Inferior parietal cortex (tissue), 1 donor: ENCODE measurements around the gene GINM1.

Experiments
- DNase-seq: peaks from one replicate; pipeline ENCODE4 v3.0.0-alpha.2; 2016; ENCODE audit errors: extremely low spot score

The GINM1 gene

GRCh38 chr6:149565527-149566409 lies at the start of gene GINM1:
GINM1 (plus strand) TSS chr6:149566375; CDS start chr6:149566415, 40 bp downstream.
- peak; percentile 98 for DNase-seq

DNA sequence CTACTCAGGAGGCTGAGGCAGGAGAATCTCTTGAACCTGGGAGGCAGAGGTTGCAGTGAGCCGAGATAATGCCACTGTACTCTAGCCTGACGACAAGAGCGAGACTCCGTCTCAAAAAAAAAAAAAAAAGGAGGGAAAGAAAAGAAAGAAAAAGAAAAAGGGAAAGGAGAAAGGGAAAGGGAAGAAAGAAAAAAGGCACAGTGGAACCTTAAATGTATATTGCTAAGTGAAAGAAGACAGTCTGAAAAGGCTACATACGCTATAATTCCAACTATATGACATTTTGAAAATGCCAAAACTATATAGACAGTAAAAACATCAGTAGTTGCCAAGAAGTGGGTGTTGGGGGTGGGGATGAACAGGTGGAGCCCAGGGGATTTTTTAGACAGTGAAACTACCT lies 36.5 kb upstream of the GINM1 start:
- DNase-seq = no peak

- no peak for DNase-seq
Measured at GRCh38 chr6:149534742-149535141, 31.4 kb upstream of the GINM1 start.

GRCh38 chr6:149541139-149541538 lies 25.0 kb upstream of the GINM1 start:
- no peak for DNase-seq

GRCh38 chr6:149544646-149545257 lies 21.4 kb upstream of the GINM1 start:
- DNase-seq = no peak

DNA sequence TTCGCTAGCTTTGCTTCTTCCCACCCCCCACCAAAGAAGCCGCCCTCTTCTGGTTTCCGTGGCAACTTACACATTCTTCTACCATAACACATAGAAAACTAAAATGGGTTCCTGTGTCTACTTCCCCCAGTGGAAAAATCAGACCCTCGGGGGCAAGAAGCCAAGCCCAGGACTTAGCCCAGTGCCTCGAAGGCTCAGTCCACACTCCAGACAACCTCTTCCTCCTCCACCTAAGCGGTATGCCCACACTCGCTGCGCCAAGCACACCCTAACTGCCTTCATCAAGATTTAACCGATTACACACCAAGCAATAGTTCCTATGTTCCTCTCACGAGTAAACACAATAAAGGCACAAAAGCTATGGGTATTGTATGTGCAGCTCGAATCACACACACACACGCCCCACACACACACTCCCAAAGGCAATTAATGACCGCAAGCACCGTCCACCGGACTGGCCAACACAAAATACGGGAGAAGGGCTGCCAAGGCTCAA lies 20.9 kb upstream of the GINM1 start:
- DNase-seq = peak; percentile 34

DNA sequence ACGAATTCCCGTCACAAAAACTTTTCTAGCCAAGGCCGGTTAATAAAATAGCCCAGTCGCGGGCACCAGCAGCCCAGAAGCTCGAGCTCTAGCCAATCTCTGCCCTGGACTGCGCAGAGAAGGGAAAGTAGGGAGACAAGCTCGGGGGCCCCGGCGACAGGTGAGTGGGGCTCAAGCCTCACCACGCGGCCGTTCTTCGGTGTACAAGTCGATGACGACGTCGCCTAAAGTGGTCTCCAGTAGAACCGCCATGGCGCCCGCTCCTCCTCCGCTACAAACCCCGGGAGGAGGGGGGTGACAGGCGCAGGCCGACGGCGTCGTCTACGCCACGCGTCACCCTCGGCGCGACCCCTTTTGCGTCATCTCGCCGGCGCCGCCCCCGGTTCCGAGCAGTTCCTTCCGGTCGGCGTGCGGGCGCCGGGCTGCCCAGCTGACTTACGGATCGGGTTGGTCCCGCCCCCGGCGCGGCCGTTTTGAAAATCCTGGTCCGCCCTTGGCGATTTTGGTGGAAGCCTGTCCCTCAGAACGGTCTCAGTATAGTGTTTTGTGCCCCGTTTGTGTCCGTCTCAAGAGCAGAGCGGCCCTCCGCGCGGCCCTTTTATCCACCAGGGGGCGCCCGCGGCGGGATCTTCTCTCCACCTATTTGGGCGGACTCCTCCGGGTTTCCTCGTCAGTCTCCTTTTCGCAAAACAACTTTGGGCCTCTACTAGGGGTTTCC lies 20.3 kb upstream of the GINM1 start, which contains the start of gene PPIL4:
TSS of gene PPIL4 (minus strand) at position 290 of the 718 bp plus-strand sequence. CDS start at position 252, 38 bp downstream.
- DNase-seq = peak; percentile 96

DNA sequence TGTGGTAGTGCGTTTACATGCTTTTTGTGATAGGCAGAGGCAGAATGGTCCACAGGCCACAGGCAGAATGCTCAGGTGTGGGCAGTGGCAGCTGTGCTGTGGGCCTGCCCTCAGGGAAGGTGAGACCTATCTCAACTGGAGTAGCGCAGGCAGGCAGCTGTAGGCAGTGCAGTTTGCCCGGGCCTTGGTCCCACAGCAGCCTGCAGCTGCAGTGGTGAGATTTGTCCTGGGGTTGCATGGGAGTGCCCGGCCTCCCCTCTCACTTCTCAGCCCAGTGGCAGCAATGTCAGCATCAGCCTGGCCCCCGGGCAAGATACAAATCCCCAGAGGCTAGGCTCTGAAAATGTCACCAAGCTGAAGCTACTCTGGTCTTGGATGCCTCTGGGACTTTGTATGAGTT lies 14.3 kb upstream of the GINM1 start:
- no peak for DNase-seq

- DNase-seq = no peak
Measured at GRCh38 chr6:149558029-149558428, 8.1 kb upstream of the GINM1 start.

DNA sequence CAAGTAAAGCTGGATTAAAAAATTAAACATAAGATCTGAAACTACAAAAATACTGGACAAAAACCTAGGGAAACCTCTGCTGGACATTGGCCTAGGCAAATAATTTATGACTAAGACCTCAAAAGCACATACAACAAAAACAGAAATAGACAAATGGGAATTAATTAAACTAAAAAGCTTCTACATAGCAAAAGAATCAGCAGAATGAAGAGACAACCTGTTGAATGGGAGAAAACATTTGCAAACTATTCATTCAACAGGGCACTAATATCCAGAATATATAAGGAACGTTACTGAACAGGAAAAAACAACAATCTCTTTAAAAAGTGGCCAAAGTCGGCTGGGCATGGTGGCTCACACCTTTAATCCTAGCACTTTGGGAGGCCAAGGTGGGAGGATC lies 6.8 kb upstream of the GINM1 start:
- DNase-seq = no peak

DNA sequence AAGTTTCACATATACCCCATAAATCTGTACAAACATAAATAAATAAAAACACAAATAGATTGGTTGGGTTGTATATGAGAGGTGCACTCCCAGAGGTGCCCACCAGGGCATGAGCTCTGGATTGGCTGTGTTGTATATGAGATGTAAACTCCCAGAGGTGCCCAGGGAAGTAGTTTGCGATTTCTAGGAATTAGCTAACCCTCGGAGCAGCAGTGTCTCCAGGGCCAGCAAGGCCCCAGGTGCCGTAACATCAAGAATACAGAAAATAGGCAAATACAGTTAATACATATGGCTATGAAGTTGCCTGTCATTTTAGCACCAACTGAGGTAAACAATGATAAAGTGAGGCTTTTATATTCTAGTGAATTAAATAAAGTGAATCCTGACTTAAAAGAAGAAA lies 5.4 kb upstream of the GINM1 start:
- no peak for DNase-seq

- no peak for DNase-seq
Measured at GRCh38 chr6:149563203-149563927, 2.8 kb upstream of the GINM1 start.

DNA sequence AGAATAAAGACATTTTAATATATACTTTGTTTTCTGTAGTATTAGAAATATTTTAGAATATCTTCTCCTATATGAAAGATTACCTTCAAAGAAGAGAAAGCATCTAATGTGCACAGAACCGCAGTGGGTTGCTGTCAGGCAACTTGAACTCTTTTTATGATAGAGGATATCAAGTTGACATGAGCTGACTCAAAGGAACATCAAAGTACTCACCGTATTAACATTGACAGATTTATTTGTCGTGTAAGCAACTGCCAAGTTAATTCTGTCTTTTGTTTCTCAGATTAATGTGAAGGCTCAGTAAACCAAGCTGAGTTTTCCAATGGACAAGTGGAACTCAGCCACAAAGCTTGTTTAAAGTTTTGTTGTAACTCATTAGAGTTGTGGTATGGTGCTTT lies 2.2 kb upstream of the GINM1 start:
- no peak for DNase-seq

GRCh38 chr6:149566410-149567193 lies 427 bp downstream of the GINM1 start:
- peak; percentile 19 for DNase-seq

- DNase-seq = no peak
Measured at GRCh38 chr6:149567194-149567586, 1.0 kb downstream of the GINM1 start.

- DNase-seq = no peak
Measured at GRCh38 chr6:149567945-149568585, 1.9 kb downstream of the GINM1 start.

DNA sequence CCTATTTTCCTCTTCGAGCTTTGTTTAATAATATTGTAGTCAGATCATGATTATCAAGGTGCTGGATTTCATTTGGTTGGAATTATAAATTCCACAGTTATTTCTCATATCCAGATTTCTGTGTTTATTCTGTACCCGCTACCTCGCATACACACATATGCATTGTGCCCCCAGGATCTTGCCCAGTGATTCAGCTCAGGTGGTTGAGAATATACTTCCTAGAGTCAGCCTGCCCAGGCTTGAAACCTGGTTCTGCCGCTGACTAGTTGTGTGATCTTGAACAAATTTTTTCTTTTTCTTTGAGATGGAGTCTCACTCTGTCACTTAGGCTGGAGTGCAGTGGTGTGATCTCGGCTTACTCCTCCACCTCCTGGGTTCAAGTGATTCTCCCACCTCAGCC lies 14.7 kb downstream of the GINM1 start:
- DNase-seq = no peak

DNA sequence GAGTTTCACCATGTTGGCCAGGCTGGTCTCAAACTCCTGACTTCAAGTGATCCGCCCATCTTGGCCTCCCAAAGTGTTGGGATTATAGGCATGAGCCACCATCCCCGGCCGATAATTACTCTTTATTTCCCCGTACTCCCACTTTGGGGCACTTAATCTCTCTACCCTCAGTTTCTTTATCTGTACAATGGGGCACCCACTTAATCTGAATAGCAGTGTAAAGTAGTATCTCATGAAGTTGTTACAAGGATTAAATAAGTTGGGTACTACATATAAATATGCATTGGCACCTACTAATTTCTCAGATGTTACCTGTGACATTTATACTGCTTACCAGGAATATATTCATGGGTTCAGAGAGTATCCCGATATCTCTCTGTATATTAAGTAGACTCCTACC lies 15.2 kb downstream of the GINM1 start:
- DNase-seq = no peak

DNA sequence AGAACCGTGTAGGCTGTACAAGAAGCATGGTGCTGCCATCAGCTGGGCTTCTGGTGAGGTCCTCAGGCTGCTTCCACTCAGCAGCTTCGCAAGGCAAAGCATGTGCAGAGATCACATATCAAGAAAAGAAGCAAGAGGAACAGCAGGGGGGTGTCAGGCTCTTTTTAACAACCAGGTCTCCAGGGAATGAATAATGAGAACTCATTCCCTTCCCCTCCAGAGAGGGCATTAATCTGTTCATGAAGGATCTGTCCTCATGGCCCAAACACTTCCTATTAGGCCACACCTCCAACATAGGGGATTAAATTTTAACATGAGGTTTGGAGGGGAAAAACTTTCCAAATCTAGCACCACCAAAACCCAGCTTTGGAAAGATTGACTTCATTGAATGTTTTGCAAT lies 20.0 kb downstream of the GINM1 start:
- DNase-seq = no peak

DNA sequence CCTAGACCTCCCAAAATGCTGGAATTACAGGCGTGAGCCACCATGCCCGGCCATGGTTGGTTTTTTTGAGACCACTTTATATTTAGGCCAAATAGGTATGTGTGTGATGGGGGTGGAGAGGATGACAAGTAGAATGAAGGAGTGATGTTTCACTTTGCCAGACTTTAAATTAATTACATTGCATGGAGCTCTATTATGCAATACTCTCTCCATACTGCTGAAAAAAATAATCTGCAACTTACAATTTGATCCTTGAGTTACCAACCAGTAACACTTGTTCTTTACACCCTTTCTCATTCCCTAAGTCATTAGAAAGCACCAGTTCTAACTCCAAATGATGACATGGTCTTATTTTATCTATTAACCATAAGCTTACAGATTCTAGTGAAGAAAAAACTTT lies 26.8 kb downstream of the GINM1 start:
- no peak for DNase-seq
